Natural killer cell (primary cell): ENCODE measurements around the gene ATAD1. TPM values are rescaled to one million over a fixed set of nuclear protein-coding genes. Genes with fewer than 3 reads are reported as not detected.

Source experiments
- ATAC-seq, 3 donors: fragments of 150-1000 bp in 2 of 3; fragments of 200-7000 bp in 1 of 3; cut with Tn5 transposase; 1 replicate in 1 of 3; 2 replicates in 2 of 3; pipeline ENCODE4 v1.10.0; 2021; ENCODE audit warnings: mild to moderate bottlenecking in 2 of 3, moderate library complexity in 2 of 3
- DNase-seq, 2 donors: peaks; one replicate each; pipeline versions ENCODE4 v3.0.0 to v3.0.0-alpha.2; 2013 to 2021; ENCODE audit warnings: mixed read lengths in 1 of 2
- H3K27ac ChIP-seq: one replicate; pipeline ENCODE4 v1.5.1; 2013; ENCODE audit warnings: mild to moderate bottlenecking, low read length
- H3K27me3 ChIP-seq: one replicate; pipeline ENCODE4 v1.6.1; 2013; ENCODE audit warnings: low read length; ENCODE audit not compliant: control insufficient read depth, insufficient read depth
- H3K36me3 ChIP-seq: one replicate; pipeline ENCODE4 v1.6.1; 2013; ENCODE audit warnings: low read length; ENCODE audit not compliant: control insufficient read depth, insufficient read depth
- H3K4me1 ChIP-seq: one replicate; pipeline ENCODE4 v1.6.1; 2013; ENCODE audit warnings: low read length; ENCODE audit not compliant: control insufficient read depth, insufficient read depth
- H3K4me3 ChIP-seq: one replicate; pipeline ENCODE4 v1.5.1; 2013; ENCODE audit warnings: low read length
- H3K9me3 ChIP-seq: one replicate; pipeline ENCODE4 v1.6.1; 2013; ENCODE audit warnings: low read length; ENCODE audit not compliant: control insufficient read depth, insufficient read depth
- H3K27ac Mint-ChIP-seq, 2 donors: one replicate each; pipeline ENCODE4 v1.8.0; 2022; ENCODE audit warnings: mild to moderate bottlenecking in 2 of 2, mixed read lengths in 2 of 2, moderate library complexity in 1 of 2
- H3K27me3 Mint-ChIP-seq, 2 donors: one replicate each; pipeline ENCODE4 v1.8.0; 2022; ENCODE audit warnings: low read depth in 2 of 2, mixed read lengths in 2 of 2
- H3K36me3 Mint-ChIP-seq: one replicate; pipeline ENCODE4 v1.8.0; 2022; ENCODE audit warnings: mixed read lengths
- H3K4me1 Mint-ChIP-seq, 2 donors: one replicate each; pipeline ENCODE4 v1.8.0; 2022; ENCODE audit warnings: mixed read lengths in 2 of 2
- H3K4me3 Mint-ChIP-seq: one replicate; pipeline ENCODE4 v1.8.0; 2022; ENCODE audit warnings: mild to moderate bottlenecking, moderate library complexity, mixed read lengths
- H3K9me3 Mint-ChIP-seq, 2 donors: one replicate each; pipeline ENCODE4 v1.8.0; 2022; ENCODE audit warnings: mixed read lengths in 2 of 2
- WGBS: methylation state at CpG from one replicate; pipeline ENCODE4 v1.1.7; 2013; ENCODE audit warnings: missing lambda C conversion rate; ENCODE audit not compliant: insufficient coverage; 5-methylcytosine and 5-hydroxymethylcytosine counted together
- intact Hi-C: fragments of 100-400 bp; cut with micrococcal nuclease; formaldehyde crosslinking; loops from one replicate; pipeline ENCODE4 v1.14.2; 2022
- total RNA-seq, 4 donors: library from RNA; stranded (reverse); fragments of 120-200 nt in 1 of 4; gene quantifications; one replicate each; pipeline versions ENCODE4 v1.2.3 to v1.2.4, GENCODE V29; 2013 to 2022
- TF ChIP-seq, protein P1 (sequence below): fragments of 200-600 bp; IDR thresholded peaks from one replicate; pipeline ENCODE4 v1.8.0; 2022; ENCODE audit warnings: antibody characterized with exemption

ATAD1 gene
- total RNA-seq, 3 donors from 2014 or later (not counting 1 experiment from before 2014, with no cell fraction given), result 37.5 to 55.2 (median 43.0) TPM

DNA sequence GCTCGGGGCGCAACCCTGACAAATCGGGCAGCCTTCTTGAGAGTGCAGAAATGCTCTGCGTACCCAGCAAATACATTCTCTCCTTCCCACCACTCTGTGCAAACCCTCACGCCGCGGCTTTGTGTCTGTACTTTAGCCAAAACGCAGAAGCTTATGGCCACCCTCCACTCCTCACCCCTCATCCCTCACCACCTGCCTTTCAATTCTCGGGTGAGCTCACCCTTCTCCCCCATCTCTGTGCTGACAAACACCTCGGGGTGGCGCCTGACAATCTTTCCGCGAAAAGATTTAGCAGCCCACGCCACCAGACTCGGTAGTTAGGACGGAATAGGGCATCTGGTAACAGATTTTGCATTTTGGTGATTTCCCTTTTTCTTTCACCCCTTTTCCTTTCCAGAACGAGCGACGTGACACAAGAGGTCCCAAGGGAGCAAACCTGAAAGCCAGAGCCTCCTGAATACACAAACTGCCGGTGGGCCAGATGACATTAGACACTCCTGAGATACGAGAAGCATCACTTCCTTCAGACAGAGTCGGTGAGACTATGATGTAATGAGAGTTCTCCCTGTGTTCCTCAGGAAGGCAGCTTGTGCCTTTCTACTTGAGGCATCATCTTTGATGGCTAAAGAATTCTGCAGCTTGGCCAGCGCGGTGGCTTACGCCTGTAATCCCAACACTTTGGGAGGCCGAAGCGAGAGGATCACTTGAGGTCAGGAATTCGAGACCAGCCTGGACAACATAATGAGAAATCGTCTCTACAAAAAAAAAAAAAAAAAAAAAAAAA is 671 bp upstream of the ATAD1 start:
- peaks cover 7% of the 10 kb centered on the region for H3K36me3 ChIP-seq
- Mint-ChIP-seq H3K27me3 (peaks cover 0 to 2% of the 10 kb centered on the region in 2 donors), H3K4me3 (peak overlapping the region; percentile 95), H3K4me1 (peaks cover 38 to 41% of the 10 kb centered on the region in 2 donors), H3K27ac (peak overlapping the region; percentile 96 to 97), H3K9me3 (no peaks in the 10 kb centered on the region), H3K36me3 (no peaks in the 10 kb centered on the region)
- DNase-seq (peak; percentile 55 to 80), ATAC-seq (peak; percentile 65 to 75 (median 67))
- no peaks in the 10 kb centered on the region for H3K9me3 ChIP-seq
- intact Hi-C loops, result loop anchor here (1.0 to 5.0 kb wide), 2 partner anchors 45 to 1174 kb away; partner anchors contain the start of genes FAS, KLLN and PTEN
- H3K4me3 ChIP-seq, result peak overlapping the region; percentile 80
- 17% methylated on average over 27 of the region's 29 CpGs for WGBS
- peaks cover 12% of the 10 kb centered on the region for H3K4me1 ChIP-seq
- TF ChIP-seq, protein P1, sequence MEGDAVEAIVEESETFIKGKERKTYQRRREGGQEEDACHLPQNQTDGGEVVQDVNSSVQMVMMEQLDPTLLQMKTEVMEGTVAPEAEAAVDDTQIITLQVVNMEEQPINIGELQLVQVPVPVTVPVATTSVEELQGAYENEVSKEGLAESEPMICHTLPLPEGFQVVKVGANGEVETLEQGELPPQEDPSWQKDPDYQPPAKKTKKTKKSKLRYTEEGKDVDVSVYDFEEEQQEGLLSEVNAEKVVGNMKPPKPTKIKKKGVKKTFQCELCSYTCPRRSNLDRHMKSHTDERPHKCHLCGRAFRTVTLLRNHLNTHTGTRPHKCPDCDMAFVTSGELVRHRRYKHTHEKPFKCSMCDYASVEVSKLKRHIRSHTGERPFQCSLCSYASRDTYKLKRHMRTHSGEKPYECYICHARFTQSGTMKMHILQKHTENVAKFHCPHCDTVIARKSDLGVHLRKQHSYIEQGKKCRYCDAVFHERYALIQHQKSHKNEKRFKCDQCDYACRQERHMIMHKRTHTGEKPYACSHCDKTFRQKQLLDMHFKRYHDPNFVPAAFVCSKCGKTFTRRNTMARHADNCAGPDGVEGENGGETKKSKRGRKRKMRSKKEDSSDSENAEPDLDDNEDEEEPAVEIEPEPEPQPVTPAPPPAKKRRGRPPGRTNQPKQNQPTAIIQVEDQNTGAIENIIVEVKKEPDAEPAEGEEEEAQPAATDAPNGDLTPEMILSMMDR, result no peak
- peak overlapping the region; percentile 84 for H3K27ac ChIP-seq
- no peaks in the 10 kb centered on the region for H3K27me3 ChIP-seq

DNA sequence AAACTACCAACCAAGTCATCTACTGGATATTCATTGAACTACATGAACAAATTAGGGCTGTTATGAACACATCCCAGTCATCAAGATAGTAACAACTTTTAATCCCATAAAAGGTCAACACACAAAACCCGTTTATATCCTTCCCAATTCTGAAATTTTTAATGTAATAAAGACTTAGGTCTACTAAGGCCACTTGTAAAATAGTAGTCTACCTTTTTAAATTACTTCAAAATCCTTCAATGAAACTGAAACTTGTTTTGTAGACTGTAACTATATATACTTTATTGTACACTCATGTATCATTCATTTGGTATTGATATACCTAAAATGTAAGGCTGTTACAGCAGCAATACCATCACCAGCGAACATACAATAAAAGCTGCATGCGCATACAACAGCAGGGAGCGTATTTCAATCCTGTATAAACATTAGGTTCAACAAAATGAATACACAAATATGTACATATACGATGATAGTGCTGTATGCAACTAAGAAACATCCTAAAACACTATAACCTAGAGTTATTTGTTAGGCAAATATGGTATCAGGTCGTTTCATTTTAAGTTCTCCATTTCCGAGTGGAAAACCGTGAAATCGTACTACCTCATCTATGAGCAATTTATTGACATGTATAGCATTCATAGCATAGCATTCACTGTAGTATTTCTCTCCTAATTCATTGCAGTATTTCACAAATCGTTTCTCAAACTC is 973 bp downstream of the ATAD1 start:
- TF ChIP-seq, protein P1, result no peak
- Mint-ChIP-seq H3K27me3 (no peaks in the 10 kb centered on the region), H3K36me3 (no peaks in the 10 kb centered on the region), H3K4me3 (peak overlapping the region; percentile 95), H3K27ac (peak overlapping the region; percentile 96 to 97), H3K9me3 (no peaks in the 10 kb centered on the region), H3K4me1 (peaks cover 38 to 41% of the 10 kb centered on the region in 2 donors)
- Histone ChIP-seq H3K27ac (peak overlapping the region; percentile 84), H3K36me3 (peaks cover 11% of the 10 kb centered on the region), H3K4me3 (peak overlapping the region; percentile 80), H3K27me3 (no peaks in the 10 kb centered on the region), H3K4me1 (peaks cover 12% of the 10 kb centered on the region), H3K9me3 (no peaks in the 10 kb centered on the region)
- WGBS, result 9% methylated on average over 5 of the region's 10 CpGs
- ATAC-seq (no peak), DNase-seq (peak in 1 of 2 donors; percentile 17)
- intact Hi-C loops, result loop anchor here (5.0 kb wide), 1 partner anchor 1175 kb away; the partner anchor contains the start of gene FAS

GRCh38 chr10:87816163-87816897 is 1.7 kb downstream of the ATAD1 start:
- Mint-ChIP-seq H3K27ac (peak overlapping the region; percentile 96 to 97), H3K4me3 (peak overlapping the region; percentile 95), H3K4me1 (peaks cover 41 to 44% of the 10 kb centered on the region in 2 donors), H3K36me3 (no peaks in the 10 kb centered on the region), H3K27me3 (no peaks in the 10 kb centered on the region), H3K9me3 (no peaks in the 10 kb centered on the region)
- Histone ChIP-seq H3K4me3 (no peak overlapping the region), H3K27ac (no peak overlapping the region), H3K4me1 (peaks cover 12% of the 10 kb centered on the region), H3K36me3 (peaks cover 15% of the 10 kb centered on the region), H3K9me3 (no peaks in the 10 kb centered on the region), H3K27me3 (no peaks in the 10 kb centered on the region)
- TF ChIP-seq, protein P1, result peak; percentile 18
- no peak for ATAC-seq
- intact Hi-C loops, result loop anchor here (5.0 kb wide), 1 partner anchor 1176 kb away; the partner anchor contains the start of gene FAS
- no peak for DNase-seq
- 46% methylated on average over 5 of the region's 9 CpGs for WGBS
